ENCODE data around the gene RAB19.

The RAB19 gene

DNA sequence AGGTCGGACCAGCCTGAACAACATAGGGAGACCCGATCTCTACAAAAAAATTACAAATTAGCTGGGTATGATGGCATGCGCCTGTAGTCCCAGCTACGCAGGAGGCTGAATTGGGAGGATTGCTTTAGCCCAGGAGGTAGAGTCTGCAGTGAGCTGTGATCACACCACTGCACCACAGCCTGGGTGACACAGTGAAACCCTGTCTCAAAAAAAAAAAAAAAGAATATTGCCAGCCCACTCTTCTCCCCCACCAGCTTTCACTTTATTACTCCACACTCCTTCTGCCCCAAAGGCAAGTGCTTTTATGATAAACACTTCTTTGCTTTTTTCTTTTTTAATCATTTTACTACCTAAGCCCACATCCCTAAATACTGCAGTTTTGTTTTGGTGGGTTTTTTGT, 14.8 kb downstream of the RAB19 start:
- TF ChIP-seq, protein P1, sequence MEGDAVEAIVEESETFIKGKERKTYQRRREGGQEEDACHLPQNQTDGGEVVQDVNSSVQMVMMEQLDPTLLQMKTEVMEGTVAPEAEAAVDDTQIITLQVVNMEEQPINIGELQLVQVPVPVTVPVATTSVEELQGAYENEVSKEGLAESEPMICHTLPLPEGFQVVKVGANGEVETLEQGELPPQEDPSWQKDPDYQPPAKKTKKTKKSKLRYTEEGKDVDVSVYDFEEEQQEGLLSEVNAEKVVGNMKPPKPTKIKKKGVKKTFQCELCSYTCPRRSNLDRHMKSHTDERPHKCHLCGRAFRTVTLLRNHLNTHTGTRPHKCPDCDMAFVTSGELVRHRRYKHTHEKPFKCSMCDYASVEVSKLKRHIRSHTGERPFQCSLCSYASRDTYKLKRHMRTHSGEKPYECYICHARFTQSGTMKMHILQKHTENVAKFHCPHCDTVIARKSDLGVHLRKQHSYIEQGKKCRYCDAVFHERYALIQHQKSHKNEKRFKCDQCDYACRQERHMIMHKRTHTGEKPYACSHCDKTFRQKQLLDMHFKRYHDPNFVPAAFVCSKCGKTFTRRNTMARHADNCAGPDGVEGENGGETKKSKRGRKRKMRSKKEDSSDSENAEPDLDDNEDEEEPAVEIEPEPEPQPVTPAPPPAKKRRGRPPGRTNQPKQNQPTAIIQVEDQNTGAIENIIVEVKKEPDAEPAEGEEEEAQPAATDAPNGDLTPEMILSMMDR (IDR thresholded peaks at IDR 0.05; ENCODE audit: low read depth, low read length, missing control alignments), result no peak
- H3K4me3 ChIP-seq (replicated peaks; ENCODE audit: low read depth, low read length), result no peak overlapping the region
- DNase-seq (ENCODE audit: extremely low read depth, low read depth), result no peak

DNA sequence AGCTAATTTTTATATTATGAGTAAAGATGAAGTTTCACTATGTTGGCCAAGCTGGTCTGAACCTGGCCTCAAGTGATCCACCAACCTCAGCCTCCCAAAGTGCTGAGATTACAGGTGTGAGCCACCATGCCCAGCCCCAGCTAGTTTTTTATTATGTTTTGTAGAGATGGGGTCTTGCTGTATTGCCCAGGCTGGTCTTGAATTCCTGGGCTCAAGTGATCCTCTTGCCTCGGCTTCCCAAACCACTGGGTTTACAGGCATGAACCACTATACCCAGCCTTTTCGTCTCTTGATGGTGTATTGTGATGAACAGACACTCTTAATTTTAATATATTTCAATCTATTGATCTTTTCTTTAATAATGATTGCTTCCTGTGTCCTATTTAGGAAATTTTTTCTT, 17.7 kb downstream of the RAB19 start:
- no peak for DNase-seq (ENCODE audit: extremely low read depth, low read depth)
- TF ChIP-seq, protein P1 (IDR thresholded peaks at IDR 0.05; ENCODE audit: low read depth, low read length, missing control alignments), result no peak
- no peak overlapping the region for H3K4me3 ChIP-seq (replicated peaks; ENCODE audit: low read depth, low read length)

DNA sequence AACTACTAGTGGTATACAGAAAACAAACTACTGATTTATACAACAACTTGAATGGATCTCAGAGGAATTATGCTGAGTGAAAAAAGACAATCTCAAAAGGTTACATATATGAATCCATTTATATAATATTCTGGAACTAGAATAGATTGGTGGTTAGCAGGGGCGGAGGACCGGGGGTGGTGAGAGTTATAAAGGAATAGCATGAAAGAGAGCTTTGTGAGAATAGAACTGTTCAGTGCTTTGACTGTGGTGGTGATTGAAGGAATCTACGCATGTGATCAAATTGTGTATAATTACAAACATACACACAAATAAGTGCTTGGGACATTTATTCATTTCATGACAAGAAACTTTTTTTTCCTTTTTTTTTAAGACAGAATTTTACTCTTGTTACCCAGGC, 19.6 kb downstream of the RAB19 start:
- no peak overlapping the region for H3K4me3 ChIP-seq (replicated peaks; ENCODE audit: low read depth, low read length)
- TF ChIP-seq, protein P1 (IDR thresholded peaks at IDR 0.05; ENCODE audit: low read depth, low read length, missing control alignments), result no peak
- DNase-seq (ENCODE audit: extremely low read depth, low read depth), result no peak

DNA sequence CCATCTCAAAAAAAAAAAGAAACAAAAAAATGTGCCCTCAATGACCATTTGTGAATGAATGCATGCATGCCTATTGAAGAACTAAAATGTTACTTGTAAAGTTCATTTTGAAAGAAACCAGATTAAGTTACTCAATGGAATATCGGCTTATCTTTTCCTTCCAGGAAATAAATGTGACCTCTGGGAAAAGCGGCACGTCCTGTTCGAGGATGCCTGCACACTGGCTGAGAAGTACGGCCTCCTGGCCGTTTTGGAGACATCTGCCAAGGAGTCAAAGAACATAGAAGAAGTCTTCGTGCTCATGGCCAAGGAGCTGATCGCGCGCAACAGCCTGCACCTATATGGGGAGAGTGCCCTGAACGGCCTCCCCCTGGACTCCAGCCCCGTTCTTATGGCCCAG, 21.9 kb downstream of the RAB19 start:
- no peak overlapping the region for H3K4me3 ChIP-seq (replicated peaks; ENCODE audit: low read depth, low read length)
- DNase-seq (ENCODE audit: extremely low read depth, low read depth), result no peak
- TF ChIP-seq, protein P1 (IDR thresholded peaks at IDR 0.05; ENCODE audit: low read depth, low read length, missing control alignments), result no peak

DNA sequence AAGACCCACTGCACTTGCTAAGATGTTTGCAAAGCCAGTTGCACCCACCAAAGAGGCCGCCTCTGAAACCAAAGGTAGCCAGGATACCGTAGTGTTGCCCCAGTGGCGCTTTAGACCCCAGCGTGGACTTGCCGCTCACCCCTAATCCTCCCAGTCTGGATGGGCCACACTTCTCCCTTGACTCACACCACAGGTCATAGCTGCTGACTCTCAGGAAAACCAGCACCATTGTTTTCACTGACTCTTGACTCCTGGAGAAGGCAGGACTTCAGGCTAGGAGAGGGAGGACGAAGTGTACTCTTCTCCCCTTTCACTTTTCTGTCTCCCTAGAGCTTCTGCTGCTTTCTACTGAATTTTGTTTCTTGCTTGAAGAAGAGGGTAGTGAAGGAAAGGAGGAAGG, 22.3 kb downstream of the RAB19 start:
- H3K4me3 ChIP-seq (replicated peaks; ENCODE audit: low read depth, low read length), result no peak overlapping the region
- no peak for DNase-seq (ENCODE audit: extremely low read depth, low read depth)
- TF ChIP-seq, protein P1 (IDR thresholded peaks at IDR 0.05; ENCODE audit: low read depth, low read length, missing control alignments), result no peak

DNA sequence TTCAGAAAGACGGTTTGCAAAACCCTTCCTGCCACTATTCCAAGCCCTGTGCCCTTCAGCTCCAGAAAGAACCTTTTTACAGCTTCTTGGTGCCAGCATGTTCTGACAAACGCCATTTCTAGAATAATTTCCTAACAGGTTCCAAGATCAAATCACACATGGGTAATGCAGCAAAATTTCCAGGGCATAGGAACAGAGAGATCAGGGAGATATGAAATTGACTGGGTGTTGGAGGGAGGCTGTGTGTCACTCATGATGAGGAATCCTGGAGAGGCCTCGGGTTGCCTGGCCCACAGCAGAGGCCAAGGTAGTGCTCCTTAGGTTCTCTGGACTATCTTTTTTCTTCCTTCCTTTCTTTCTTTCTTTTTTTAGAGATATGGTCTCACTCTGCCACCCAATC, 29.5 kb downstream of the RAB19 start:
- DNase-seq (ENCODE audit: extremely low read depth, low read depth), result no peak
- no peak overlapping the region for H3K4me3 ChIP-seq (replicated peaks; ENCODE audit: low read depth, low read length)
- TF ChIP-seq, protein P1 (IDR thresholded peaks at IDR 0.05; ENCODE audit: low read depth, low read length, missing control alignments), result no peak

DNA sequence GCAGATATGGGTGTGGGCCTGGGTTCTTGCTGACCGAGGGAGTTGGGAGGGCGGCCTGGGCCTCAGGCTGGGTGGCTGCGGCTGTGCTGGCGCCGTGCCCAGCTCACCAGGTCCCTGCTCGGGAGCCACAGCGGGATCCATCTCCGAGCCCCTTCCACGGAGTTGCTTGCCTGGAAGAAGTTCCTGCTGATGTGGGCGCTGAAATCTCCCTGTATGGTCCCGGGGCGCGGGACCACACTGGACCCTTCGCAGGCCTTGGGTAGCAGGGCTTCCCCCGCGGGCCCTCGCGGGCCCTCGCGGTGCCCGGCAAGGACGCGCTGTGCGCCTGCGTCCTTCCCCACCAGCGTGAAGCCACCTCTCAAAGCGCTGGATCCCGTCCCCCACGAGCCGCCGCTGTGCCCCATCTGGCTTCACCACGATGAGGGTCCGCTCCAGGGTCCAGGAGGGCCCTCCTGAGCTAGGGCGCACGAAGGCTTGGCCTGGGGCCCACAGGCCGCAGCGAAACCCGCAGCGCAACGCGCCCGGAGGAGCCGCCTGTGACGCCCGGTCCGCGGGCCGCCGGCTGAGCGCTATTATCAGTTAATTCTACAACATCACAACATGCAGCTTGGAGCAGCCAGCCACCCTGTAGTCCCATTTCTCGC, 31.5 kb downstream of the RAB19 start:
- TF ChIP-seq, protein P1 (IDR thresholded peaks at IDR 0.05; ENCODE audit: low read depth, low read length, missing control alignments), result no peak
- DNase-seq (ENCODE audit: extremely low read depth, low read depth), result no peak
- no peak overlapping the region for H3K4me3 ChIP-seq (replicated peaks; ENCODE audit: low read depth, low read length)

Measured in HFF-Myc (cell line).